HEK293 (cell line): ENCODE data around the gene AKT3.

Experiments used
- BCL6B ChIP-seq: fragments of 450-650 bp; formaldehyde crosslinking; IDR thresholded peaks from 2 replicates; pipeline ENCODE4 v1.5.1; 2017; ENCODE audit warnings: missing biosample characterization, missing genetic modification characterization
- ELK4 ChIP-seq: IDR thresholded peaks from 2 replicates; pipeline ENCODE4 v1.6.1; 2011; ENCODE audit warnings: mild to moderate bottlenecking, low read depth, low read length, borderline replicate concordance
- GFI1B ChIP-seq: fragments of 450-650 bp; formaldehyde crosslinking; IDR thresholded peaks from 2 replicates; pipeline ENCODE4 v1.5.1; 2016; ENCODE audit warnings: missing biosample characterization, missing genetic modification characterization
- KLF1 ChIP-seq: fragments of 450-650 bp; formaldehyde crosslinking; IDR thresholded peaks from 2 replicates; pipeline ENCODE4 v1.5.1; 2016; ENCODE audit warnings: missing biosample characterization, missing genetic modification characterization
- KLF8 ChIP-seq: fragments of 450-650 bp; formaldehyde crosslinking; IDR thresholded peaks from 2 replicates; pipeline ENCODE4 v1.5.1; 2016; ENCODE audit warnings: missing biosample characterization, missing genetic modification characterization
- OSR2 ChIP-seq: fragments of 450-650 bp; formaldehyde crosslinking; IDR thresholded peaks from 2 replicates; pipeline ENCODE4 v1.5.1; 2016; ENCODE audit warnings: missing biosample characterization, missing genetic modification characterization
- REST ChIP-seq: fragments of 450-650 bp; formaldehyde crosslinking; IDR thresholded peaks from 2 replicates; pipeline ENCODE4 v1.5.1; 2016; ENCODE audit warnings: missing biosample characterization, missing genetic modification characterization
- SP7 ChIP-seq: fragments of 450-650 bp; formaldehyde crosslinking; IDR thresholded peaks from 2 replicates; pipeline ENCODE4 v1.5.1; 2016; ENCODE audit warnings: missing biosample characterization, missing genetic modification characterization
- TRIM28 ChIP-seq: IDR thresholded peaks from 2 replicates; pipeline ENCODE4 v1.6.1; 2011; ENCODE audit warnings: low read length, control low read depth, borderline replicate concordance
- WT1 ChIP-seq: fragments of 450-650 bp; formaldehyde crosslinking; IDR thresholded peaks from 2 replicates; pipeline ENCODE4 v1.5.1; 2016; ENCODE audit warnings: missing biosample characterization, missing genetic modification characterization
- YY2 ChIP-seq: fragments of 450-650 bp; formaldehyde crosslinking; IDR thresholded peaks from 2 replicates; pipeline ENCODE4 v1.5.1; 2016; ENCODE audit warnings: missing biosample characterization, missing genetic modification characterization
- ZBTB10 ChIP-seq: fragments of 450-650 bp; formaldehyde crosslinking; IDR thresholded peaks from 2 replicates; pipeline ENCODE4 v1.5.1; 2016; ENCODE audit warnings: missing biosample characterization, missing genetic modification characterization
- ZBTB11 ChIP-seq: fragments of 450-650 bp; formaldehyde crosslinking; conservative IDR thresholded peaks from 2 replicates; pipeline ENCODE4 v1.5.1; 2016; ENCODE audit warnings: low read depth, missing biosample characterization, missing genetic modification characterization
- ZNF18 ChIP-seq: fragments of 450-650 bp; formaldehyde crosslinking; IDR thresholded peaks from 2 replicates; pipeline ENCODE4 v1.5.1; 2016; ENCODE audit warnings: missing biosample characterization, missing genetic modification characterization
- ZNF2 ChIP-seq: fragments of 450-650 bp; formaldehyde crosslinking; IDR thresholded peaks from 2 replicates; pipeline ENCODE4 v1.5.1; 2016; ENCODE audit warnings: missing biosample characterization, missing genetic modification characterization
- ZNF248 ChIP-seq: fragments of 450-650 bp; formaldehyde crosslinking; IDR thresholded peaks from 2 replicates; pipeline ENCODE4 v1.5.1; 2017; ENCODE audit warnings: missing biosample characterization, missing genetic modification characterization
- ZNF335 ChIP-seq: fragments of 450-650 bp; formaldehyde crosslinking; conservative IDR thresholded peaks from 2 replicates; pipeline ENCODE4 v1.5.1; 2016; ENCODE audit warnings: missing biosample characterization, missing genetic modification characterization
- ZNF341 ChIP-seq: fragments of 450-650 bp; formaldehyde crosslinking; IDR thresholded peaks from 2 replicates; pipeline ENCODE4; 2016; ENCODE audit warnings: low read depth, missing biosample characterization, missing genetic modification characterization
- ZNF354C ChIP-seq: fragments of 450-650 bp; formaldehyde crosslinking; IDR thresholded peaks from 2 replicates; pipeline ENCODE4 v1.5.1; 2016; ENCODE audit warnings: missing biosample characterization, missing genetic modification characterization, low read depth, borderline replicate concordance
- ZNF37A ChIP-seq: fragments of 450-650 bp; IDR thresholded peaks from 2 replicates; pipeline ENCODE4 v1.5.1; 2018; ENCODE audit warnings: missing biosample characterization, missing genetic modification characterization
- ZNF623 ChIP-seq: fragments of 450-650 bp; formaldehyde crosslinking; IDR thresholded peaks from 2 replicates; pipeline ENCODE4 v1.5.1; 2016; ENCODE audit warnings: missing biosample characterization, missing genetic modification characterization
- ZNF629 ChIP-seq: fragments of 450-650 bp; formaldehyde crosslinking; IDR thresholded peaks from 2 replicates; pipeline ENCODE4 v1.5.1; 2017; ENCODE audit warnings: missing biosample characterization, missing genetic modification characterization
- ZNF639 ChIP-seq: fragments of 450-650 bp; formaldehyde crosslinking; IDR thresholded peaks from 2 replicates; pipeline ENCODE4 v1.5.1; 2016; ENCODE audit warnings: missing biosample characterization, missing genetic modification characterization
- ZNF843 ChIP-seq: fragments of 450-650 bp; formaldehyde crosslinking; IDR thresholded peaks from 2 replicates; pipeline ENCODE4 v1.5.1; 2016; ENCODE audit warnings: missing biosample characterization, missing genetic modification characterization
- ZSCAN16 ChIP-seq: fragments of 450-650 bp; formaldehyde crosslinking; IDR thresholded peaks from 2 replicates; pipeline ENCODE4 v1.5.1; 2016; ENCODE audit warnings: missing biosample characterization, missing genetic modification characterization
- ZSCAN23 ChIP-seq: fragments of 450-650 bp; formaldehyde crosslinking; IDR thresholded peaks from 2 replicates; pipeline ENCODE4 v1.5.1; 2016; ENCODE audit warnings: missing biosample characterization, missing genetic modification characterization

Gene AKT3

GRCh38 chr1:243851257-243851756 is 1.3 kb upstream of the AKT3 start (continued):
- 0 out of 2 replicates have a peak, but pooled peaks have one; percentile 5 for TF ChIP-seq REST (tag by site-specific recombination)
- TF ChIP-seq ZNF354C (tag by site-specific recombination): no peak
- no peak for TF ChIP-seq TRIM28
- TF ChIP-seq KLF8 (tag by site-specific recombination): no peak; the same call in 1 of the 2 replicates
- no peak for TF ChIP-seq ZNF37A (tag by site-specific recombination)
- TF ChIP-seq ZNF623: no peak
- TF ChIP-seq ZSCAN23 (tag by site-specific recombination): no peak
- TF ChIP-seq ZNF335: peak; percentile 13; the same call in 1 of the 2 replicates
- no peak for TF ChIP-seq ZNF248 (tag by site-specific recombination)
- TF ChIP-seq ZNF2: peak; percentile 79; the same call in 1 of the 2 replicates
- TF ChIP-seq ZSCAN16: no peak
- no peak for TF ChIP-seq YY2 (tag by site-specific recombination)
- peak; percentile 16; the same call in 1 of the 2 replicates for TF ChIP-seq ZNF843 (tag by site-specific recombination)
- no peak for TF ChIP-seq ZNF639 (tag by site-specific recombination)
- TF ChIP-seq ZBTB10: no peak
- no peak for TF ChIP-seq GFI1B (tag by site-specific recombination)
- TF ChIP-seq OSR2: no peak
- peak; percentile 7; the same call in 1 of the 2 replicates for TF ChIP-seq ZNF629 (tag by site-specific recombination)
- TF ChIP-seq ZNF341 (tag by site-specific recombination): no peak
- TF ChIP-seq BCL6B: no peak
- peak; percentile 38; the same call in 1 of the 2 replicates for TF ChIP-seq WT1 (tag by site-specific recombination)
- peak; percentile 53; the same call in 1 of the 2 replicates for TF ChIP-seq SP7
- TF ChIP-seq ZNF18 (tag by site-specific recombination): no peak
- TF ChIP-seq KLF1: no peak
- TF ChIP-seq ELK4: no peak
- no peak; the same call in 1 of the 2 replicates for TF ChIP-seq ZBTB11 (tag by site-specific recombination)
